Ishikawa (cell line): ENCODE measurements around the gene OPRL1.

Experiments used
- CEBPB ChIP-seq: IDR thresholded peaks from 2 replicates; pipeline ENCODE4 v1.6.1; 2012
- CREB1 ChIP-seq: IDR thresholded peaks from 2 replicates; pipeline ENCODE4 v1.6.1; 2012; ENCODE audit warnings: low read depth
- EGR1 ChIP-seq: IDR thresholded peaks from 2 replicates; pipeline ENCODE4 v1.6.1; 2012
- EP300 ChIP-seq: IDR thresholded peaks from 2 replicates; pipeline ENCODE4 v1.6.1; 2012; ENCODE audit warnings: borderline replicate concordance
- FOXM1 ChIP-seq: IDR thresholded peaks from 2 replicates; pipeline ENCODE4 v1.6.1; 2012; ENCODE audit warnings: low read depth, borderline replicate concordance
- NFIC ChIP-seq: IDR thresholded peaks from 2 replicates; pipeline ENCODE4 v1.6.1; 2012
- RAD21 ChIP-seq: IDR thresholded peaks from 2 replicates; pipeline ENCODE4 v1.6.1; 2012; ENCODE audit warnings: low read depth
- TAF1 ChIP-seq: IDR thresholded peaks from 2 replicates; pipeline ENCODE4 v1.6.1; 2012; ENCODE audit warnings: low read depth, mild to moderate bottlenecking
- TCF12 ChIP-seq: IDR thresholded peaks from 2 replicates; pipeline ENCODE4 v1.6.1; 2012; ENCODE audit warnings: low read depth
- TEAD4 ChIP-seq: IDR thresholded peaks from 2 replicates; pipeline ENCODE4 v1.6.1; 2012
- YY1 ChIP-seq: IDR thresholded peaks from 2 replicates; pipeline ENCODE4 v1.6.1; 2012; ENCODE audit warnings: low read depth
- ZBTB7A ChIP-seq: IDR thresholded peaks from 2 replicates; pipeline ENCODE4 v1.6.1; 2012; ENCODE audit warnings: low read depth
- TF ChIP-seq, protein P1 (sequence below): IDR thresholded peaks from 2 replicates; pipeline ENCODE4 v1.6.1; 2012
- TF ChIP-seq, protein P2 (sequence below): IDR thresholded peaks from 2 replicates; pipeline ENCODE4 v1.6.1; 2012
- TF ChIP-seq, protein P3 (sequence below): IDR thresholded peaks from 2 replicates; pipeline ENCODE4 v1.6.1; 2012; ENCODE audit warnings: low read depth, mild to moderate bottlenecking

The OPRL1 gene

DNA sequence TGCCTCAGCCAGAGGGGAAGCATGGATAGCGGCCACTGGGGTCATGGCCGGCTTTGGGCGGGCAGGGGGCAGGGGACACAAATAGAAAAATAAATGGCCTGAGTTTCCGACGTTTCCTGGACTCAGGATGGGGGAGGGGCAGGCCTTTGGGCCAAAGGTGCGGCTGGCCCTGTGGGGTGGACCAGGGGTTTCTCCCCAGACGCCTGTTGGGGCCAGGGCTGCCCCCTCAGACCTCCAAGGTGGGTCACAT lies 23.3 kb upstream of the OPRL1 start:
- TF ChIP-seq EP300 (no peak), TEAD4 (no peak), TAF1 (no peak), NFIC (no peak), TCF12 (no peak), YY1 (no peak), CREB1 (no peak), CEBPB (no peak), RAD21 (no peak), FOXM1 (no peak)
- TF ChIP-seq, protein P1, sequence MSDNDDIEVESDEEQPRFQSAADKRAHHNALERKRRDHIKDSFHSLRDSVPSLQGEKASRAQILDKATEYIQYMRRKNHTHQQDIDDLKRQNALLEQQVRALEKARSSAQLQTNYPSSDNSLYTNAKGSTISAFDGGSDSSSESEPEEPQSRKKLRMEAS = no peak
- TF ChIP-seq, protein P2, sequence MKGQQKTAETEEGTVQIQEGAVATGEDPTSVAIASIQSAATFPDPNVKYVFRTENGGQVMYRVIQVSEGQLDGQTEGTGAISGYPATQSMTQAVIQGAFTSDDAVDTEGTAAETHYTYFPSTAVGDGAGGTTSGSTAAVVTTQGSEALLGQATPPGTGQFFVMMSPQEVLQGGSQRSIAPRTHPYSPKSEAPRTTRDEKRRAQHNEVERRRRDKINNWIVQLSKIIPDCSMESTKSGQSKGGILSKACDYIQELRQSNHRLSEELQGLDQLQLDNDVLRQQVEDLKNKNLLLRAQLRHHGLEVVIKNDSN = no peak
- TF ChIP-seq, protein P3, sequence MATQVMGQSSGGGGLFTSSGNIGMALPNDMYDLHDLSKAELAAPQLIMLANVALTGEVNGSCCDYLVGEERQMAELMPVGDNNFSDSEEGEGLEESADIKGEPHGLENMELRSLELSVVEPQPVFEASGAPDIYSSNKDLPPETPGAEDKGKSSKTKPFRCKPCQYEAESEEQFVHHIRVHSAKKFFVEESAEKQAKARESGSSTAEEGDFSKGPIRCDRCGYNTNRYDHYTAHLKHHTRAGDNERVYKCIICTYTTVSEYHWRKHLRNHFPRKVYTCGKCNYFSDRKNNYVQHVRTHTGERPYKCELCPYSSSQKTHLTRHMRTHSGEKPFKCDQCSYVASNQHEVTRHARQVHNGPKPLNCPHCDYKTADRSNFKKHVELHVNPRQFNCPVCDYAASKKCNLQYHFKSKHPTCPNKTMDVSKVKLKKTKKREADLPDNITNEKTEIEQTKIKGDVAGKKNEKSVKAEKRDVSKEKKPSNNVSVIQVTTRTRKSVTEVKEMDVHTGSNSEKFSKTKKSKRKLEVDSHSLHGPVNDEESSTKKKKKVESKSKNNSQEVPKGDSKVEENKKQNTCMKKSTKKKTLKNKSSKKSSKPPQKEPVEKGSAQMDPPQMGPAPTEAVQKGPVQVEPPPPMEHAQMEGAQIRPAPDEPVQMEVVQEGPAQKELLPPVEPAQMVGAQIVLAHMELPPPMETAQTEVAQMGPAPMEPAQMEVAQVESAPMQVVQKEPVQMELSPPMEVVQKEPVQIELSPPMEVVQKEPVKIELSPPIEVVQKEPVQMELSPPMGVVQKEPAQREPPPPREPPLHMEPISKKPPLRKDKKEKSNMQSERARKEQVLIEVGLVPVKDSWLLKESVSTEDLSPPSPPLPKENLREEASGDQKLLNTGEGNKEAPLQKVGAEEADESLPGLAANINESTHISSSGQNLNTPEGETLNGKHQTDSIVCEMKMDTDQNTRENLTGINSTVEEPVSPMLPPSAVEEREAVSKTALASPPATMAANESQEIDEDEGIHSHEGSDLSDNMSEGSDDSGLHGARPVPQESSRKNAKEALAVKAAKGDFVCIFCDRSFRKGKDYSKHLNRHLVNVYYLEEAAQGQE = no peak

DNA sequence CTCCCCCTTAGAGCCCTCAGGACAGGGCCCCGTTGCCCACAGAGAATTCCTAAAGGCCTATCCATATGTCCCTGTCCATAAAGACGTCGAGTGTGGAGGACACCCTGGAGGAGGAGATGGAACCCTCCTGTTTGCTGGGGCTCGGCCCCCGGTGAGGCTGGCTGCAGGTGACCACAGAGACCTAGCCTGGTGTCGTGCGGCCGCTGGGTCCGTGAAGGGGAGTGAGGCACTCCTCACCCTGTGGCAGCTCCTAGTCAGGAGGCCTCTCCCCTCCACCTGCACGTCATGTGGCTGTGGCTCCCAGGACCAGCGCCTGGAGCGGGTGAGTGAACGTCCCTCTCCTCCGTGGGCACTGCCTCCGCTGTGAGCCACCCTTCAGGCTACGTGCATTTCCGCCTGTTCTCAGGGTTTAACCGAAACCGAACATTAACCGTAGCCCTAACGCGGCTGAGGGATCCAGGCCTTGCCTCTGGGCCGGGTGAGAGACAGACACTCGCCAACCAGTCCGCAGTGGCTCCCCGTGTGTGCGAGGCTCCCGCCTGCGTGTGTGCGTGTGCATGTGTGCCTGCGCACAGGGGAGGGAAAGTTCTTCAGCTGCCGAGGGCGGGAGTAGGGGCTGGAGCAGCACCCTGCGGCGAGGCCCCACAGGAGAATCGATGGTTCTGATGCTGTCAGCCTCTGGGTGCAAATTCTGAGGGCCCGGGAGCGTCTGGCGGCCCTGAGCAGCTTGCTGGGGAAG lies 22.8 kb upstream of the OPRL1 start:
- TF ChIP-seq YY1 (no peak), FOXM1 (no peak)

DNA sequence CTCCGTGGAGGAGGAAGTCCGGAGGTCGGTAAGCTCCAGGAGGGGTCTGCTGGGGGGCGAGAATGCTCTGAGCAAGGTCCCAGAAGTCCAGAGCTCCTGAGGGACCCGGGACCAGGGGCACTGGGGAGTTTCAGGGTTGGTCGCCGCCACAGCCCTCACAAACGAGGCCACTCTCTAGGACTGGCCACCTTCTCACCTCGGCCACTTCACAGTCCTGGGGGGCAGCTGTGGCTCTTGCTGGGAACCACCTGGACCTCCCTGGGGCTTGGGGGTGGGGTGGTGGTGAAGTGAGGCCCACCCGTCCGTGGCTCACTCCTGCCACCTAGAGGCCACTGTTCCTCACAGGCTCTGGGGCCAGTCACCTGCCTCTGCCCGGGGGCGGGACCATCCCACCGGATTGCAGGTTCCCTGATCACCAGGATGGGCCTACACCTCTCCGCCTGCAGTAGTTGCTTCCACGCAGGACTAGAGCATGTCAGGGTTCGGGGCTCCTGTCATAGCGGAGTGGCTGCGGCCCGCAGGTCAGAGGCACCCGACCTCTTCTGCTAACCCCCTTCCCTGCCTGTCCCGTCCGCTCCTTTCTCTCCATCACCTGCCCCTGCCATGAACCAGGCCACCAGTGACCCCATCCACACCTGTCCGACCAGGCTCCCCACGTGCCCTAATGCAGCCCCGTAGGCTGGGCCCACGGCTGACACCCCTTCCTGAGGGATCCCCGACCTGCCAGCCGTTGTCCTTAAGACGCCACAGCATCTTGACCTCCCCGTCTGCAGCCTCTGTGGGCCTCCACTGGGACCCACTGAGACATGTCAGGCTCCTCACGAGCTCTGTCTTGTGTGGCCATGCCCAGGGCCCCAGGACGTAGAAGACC lies 22.0 kb upstream of the OPRL1 start:
- TF ChIP-seq, protein P2 = peak; percentile 47; the same call in 1 of the 2 replicates
- no peak for TF ChIP-seq EP300
- no peak for TF ChIP-seq CEBPB
- no peak for TF ChIP-seq NFIC
- peak; percentile 70; the same call in 1 of the 2 replicates for TF ChIP-seq ZBTB7A
- no peak for TF ChIP-seq YY1
- no peak for TF ChIP-seq CREB1
- no peak for TF ChIP-seq EGR1
- no peak for TF ChIP-seq TEAD4
- TF ChIP-seq TCF12 = no peak
- TF ChIP-seq, protein P1 = no peak
- peak; percentile 91 for TF ChIP-seq RAD21
- TF ChIP-seq, protein P3 = no peak
- TF ChIP-seq FOXM1 = no peak

DNA sequence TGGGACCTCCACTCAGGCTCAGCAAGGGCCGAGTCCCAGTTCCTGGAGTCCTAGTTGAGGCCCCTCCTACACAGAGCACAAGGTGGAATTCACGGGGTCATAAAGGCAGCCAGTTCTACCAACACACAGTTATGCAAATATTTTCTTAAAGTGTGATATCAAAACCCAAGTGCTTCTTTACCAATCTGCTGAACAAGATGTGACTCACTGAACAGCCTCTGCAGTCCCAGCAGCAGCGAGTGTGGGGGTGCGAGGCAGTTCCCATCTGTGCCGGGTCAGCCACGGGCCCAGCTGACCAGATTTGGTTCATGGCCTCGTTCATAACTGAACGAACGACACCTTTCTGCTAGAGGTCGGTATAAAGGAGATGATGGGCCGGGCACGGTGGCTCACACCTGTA lies 21.3 kb upstream of the OPRL1 start:
- TF ChIP-seq, protein P1 = no peak
- TF ChIP-seq ZBTB7A (no peak), TEAD4 (no peak), EGR1 (no peak), YY1 (no peak), NFIC (no peak), CEBPB (no peak), EP300 (no peak), CREB1 (no peak), FOXM1 (no peak), TAF1 (no peak), RAD21 (no peak)
- TF ChIP-seq, protein P2 = no peak
- TF ChIP-seq, protein P3 = no peak
